ENCODE data around the gene HEATR5B.

DNA sequence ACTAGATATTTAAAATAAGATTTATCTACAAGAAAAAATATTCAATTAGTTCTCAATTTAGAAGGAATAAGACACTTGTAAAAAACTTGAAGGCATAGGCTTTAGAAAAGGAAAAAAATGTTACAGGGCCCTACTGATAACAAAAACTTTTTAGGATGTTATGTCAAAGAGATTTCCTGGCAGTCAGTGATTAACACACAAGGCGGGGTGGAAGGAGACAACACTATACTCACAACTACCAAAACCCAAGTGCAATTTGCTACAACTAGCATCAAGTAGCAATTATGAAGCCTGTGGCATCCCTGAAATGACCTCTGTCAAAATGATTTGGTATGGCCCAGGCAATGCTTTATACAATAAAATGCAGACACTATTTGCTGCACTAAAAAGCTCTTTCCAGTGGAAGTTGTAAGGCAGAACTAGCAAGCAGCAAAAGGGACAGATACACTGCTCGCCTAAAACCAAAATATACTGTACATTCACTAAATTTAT is 133.1 kb downstream of the HEATR5B start:
- TF ChIP-seq EZH2 (IDR thresholded peaks at IDR 0.05; ENCODE audit: borderline replicate concordance, low read depth, low read length) (no peak), ZBTB8A (IDR thresholded peaks at IDR 0.05; ENCODE audit: partially characterized antibody) (no peak), CTCF (IDR thresholded peaks at IDR 0.05 in 2 of 3, conservative IDR thresholded peaks at IDR 0.05 in 1 of 3; ENCODE audit: insufficient read depth in 2 of 3, low read depth in 1 of 3, low read length in 3 of 3) (no peak), KDM1A (IDR thresholded peaks at IDR 0.05) (no peak), GABPB1 (CRISPR knock-in tag; IDR thresholded peaks at IDR 0.05) (no peak), POLR2A (conservative IDR thresholded peaks at IDR 0.05) (no peak), NR2C2 (CRISPR knock-in tag; IDR thresholded peaks at IDR 0.05) (no peak), NR2C2 (tag; IDR thresholded peaks at IDR 0.05) (no peak)
- TF ChIP-seq, protein P1, sequence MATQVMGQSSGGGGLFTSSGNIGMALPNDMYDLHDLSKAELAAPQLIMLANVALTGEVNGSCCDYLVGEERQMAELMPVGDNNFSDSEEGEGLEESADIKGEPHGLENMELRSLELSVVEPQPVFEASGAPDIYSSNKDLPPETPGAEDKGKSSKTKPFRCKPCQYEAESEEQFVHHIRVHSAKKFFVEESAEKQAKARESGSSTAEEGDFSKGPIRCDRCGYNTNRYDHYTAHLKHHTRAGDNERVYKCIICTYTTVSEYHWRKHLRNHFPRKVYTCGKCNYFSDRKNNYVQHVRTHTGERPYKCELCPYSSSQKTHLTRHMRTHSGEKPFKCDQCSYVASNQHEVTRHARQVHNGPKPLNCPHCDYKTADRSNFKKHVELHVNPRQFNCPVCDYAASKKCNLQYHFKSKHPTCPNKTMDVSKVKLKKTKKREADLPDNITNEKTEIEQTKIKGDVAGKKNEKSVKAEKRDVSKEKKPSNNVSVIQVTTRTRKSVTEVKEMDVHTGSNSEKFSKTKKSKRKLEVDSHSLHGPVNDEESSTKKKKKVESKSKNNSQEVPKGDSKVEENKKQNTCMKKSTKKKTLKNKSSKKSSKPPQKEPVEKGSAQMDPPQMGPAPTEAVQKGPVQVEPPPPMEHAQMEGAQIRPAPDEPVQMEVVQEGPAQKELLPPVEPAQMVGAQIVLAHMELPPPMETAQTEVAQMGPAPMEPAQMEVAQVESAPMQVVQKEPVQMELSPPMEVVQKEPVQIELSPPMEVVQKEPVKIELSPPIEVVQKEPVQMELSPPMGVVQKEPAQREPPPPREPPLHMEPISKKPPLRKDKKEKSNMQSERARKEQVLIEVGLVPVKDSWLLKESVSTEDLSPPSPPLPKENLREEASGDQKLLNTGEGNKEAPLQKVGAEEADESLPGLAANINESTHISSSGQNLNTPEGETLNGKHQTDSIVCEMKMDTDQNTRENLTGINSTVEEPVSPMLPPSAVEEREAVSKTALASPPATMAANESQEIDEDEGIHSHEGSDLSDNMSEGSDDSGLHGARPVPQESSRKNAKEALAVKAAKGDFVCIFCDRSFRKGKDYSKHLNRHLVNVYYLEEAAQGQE (IDR thresholded peaks at IDR 0.05; ENCODE audit: borderline replicate concordance) = no peak
- TF ChIP-seq, protein P1 (CRISPR knock-in tag; IDR thresholded peaks at IDR 0.05; ENCODE audit: low read depth) = no peak
